NCI-H226 (cell line): ENCODE measurements around the gene KBTBD12.

Experiments
- DNase-seq: peaks from one replicate; pipeline ENCODE4 v3.0.0-alpha.2; 2015

The KBTBD12 gene, protein sequence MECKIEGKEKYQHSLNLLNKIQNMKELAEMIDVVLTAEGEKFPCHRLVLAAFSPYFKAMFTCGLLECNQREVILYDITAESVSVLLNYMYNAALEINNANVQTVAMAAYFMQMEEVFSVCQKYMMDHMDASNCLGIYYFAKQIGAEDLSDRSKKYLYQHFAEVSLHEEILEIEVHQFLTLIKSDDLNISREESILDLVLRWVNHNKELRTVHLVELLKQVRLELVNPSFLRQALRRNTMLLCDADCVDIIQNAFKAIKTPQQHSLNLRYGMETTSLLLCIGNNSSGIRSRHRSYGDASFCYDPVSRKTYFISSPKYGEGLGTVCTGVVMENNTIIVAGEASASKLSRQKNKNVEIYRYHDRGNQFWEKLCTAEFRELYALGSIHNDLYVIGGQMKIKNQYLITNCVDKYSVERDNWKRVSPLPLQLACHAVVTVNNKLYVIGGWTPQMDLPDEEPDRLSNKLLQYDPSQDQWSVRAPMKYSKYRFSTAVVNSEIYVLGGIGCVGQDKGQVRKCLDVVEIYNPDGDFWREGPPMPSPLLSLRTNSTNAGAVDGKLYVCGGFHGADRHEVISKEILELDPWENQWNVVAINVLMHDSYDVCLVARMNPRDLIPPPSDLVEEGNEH

DNA sequence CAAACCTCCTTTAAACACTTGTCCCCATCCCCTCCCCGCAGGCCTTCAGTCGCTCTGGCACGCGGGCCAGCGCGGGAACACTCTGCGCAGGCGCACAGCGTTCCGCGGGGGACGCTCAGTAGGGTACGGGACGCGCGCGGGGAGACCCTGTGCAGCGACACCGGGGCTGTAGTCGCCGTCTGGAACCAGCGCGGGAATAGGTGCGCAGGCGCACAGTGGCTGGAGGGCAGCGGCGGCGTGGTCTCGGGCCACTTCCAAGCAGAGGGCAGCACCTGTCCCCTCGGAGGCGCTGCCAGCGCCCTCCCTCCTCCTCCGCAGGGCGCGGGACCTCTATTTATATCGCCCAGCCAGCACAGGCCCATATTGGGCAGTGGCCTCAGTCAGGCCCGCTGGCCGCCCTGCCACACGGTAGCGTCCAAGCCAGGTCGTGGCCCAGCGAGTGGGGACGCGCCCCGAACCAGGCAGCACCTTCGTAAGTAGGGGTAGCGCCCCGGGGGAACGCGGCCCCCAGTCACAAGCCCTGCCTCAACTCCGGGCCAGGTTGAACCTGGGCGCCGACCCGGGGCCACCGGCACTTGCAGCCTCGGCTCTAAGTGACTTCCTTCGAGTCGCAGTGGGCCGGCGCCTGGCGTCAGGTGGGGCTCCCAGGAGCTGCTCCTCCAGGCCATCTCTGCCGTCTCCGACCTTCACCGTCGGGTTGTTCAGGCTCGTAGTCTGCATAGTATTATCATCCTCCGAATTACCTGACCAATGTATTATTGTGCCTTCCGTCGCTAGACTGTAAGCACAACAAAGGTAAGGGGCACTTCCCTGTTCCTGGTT, at the start of gene KBTBD12:
Gene KBTBD12 (plus strand): TSS at position 118 of the 822 bp plus-strand sequence. CDS start 7,830 bp downstream, outside the sequence.
- DNase-seq = no peak

DNA sequence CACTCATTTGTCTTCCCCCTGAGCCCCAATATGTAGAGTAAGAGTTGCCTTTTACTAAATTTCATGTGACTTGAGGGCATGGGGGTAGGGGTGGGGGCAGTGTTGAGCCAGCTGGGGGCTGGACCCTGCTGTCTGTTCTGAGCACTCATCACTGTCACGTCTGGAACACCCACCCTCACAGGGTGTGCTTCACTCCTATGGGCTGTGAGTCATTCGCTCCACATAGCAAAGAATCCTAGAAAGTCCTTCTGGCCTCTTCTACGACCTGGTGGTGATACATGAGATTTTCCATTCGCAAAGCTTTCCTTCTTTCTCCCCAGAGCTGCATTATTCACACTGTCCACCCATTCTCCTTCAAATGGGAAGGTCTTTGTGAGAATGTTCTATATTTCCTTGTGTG, 49.1 kb upstream of the KBTBD12 start:
- DNase-seq = peak; percentile 71

DNA sequence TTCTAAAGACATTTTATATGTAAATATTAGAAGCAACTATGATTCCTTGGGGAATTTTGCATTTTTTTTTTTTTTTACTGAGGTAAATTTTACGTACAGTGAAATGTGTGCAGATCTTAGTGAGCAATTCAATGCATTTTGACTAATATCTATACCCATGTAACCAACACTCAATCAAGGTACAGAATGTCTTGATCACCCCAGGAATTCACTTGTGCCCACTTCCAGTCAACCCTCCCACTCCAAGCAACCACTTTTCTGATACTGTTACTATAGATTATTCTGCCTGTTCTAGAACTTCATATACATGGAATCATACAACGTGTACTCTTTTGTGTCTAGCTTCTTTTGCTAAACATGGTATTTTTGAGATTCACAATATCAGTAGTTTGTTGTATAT, 47.6 kb upstream of the KBTBD12 start:
- DNase-seq = no peak

- no peak for DNase-seq
Observed at GRCh38 chr3:127867986-127868385, 47.0 kb upstream of the KBTBD12 start.

GRCh38 chr3:127870156-127870555, 44.9 kb upstream of the KBTBD12 start:
- no peak for DNase-seq

DNA sequence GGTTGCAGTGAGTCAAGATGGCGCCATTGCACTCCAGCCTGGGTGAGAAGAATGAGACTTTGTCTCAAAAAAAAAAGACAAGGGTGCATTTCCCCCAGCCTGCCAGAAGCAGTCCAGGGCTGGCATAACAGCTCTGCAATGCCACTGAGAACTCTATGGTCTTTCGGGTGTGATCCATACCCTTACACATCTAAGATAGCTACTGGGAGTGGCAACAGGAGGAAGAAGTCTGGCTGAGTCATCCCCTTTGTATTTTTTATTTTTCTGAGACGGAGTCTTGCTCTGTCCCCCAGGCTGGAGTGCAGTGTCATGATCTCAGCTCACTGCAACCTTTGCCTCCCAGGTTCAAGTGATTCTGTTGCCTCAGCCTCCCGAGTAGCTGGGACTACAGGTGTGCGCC, 40.9 kb upstream of the KBTBD12 start:
- peak; percentile 52 for DNase-seq

GRCh38 chr3:127881586-127881985, 33.4 kb upstream of the KBTBD12 start:
- no peak for DNase-seq

GRCh38 chr3:127884041-127884440, 31.0 kb upstream of the KBTBD12 start:
- no peak for DNase-seq

DNA sequence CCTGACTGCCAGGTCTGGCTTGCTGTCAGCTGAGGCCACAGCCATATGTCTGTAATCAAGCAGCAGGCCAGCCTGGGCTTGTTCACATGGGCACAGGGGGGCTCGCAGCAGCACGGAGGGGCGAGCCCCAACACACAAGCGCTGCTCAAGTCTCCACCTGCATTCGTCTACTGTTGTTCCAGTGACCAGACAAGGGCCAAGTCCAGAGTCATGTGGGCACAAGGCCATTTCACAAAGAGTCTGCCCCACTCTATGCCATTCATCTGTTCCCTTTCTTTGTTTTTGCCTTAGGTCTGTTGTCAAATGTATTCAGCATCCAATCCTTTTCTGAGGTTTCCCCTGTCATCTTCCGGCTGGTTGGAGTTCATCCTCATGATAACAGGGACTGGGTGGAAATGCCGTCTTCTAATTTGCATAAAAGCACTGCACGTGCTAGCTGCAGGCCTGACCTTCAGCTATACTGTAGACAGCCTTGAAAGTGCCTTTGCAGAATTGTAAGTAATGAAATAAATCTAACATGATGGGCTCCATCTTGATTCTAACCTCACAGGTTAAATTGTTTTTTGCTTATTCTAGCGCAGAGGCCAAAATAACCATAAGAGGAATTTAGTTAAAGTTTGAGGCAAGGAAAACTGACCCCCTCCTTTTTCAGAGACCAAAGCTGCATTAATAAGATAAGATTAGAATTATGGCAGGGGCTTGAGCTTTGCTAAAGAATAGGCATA, 28.6 kb upstream of the KBTBD12 start:
- no peak for DNase-seq

DNA sequence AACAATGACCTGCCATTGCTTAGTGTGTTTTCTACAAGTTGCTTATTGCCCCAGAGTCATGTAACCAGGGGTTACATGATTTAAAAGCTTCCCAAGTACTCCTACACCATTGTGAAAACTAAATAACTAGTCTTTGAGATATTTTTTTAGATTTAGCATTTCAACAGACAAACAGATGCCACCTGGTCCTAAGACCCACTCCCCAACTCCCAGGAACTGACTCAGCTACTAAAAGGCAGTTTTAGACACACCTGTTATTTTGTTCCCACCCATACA, 28.1 kb upstream of the KBTBD12 start:
- no peak for DNase-seq

DNA sequence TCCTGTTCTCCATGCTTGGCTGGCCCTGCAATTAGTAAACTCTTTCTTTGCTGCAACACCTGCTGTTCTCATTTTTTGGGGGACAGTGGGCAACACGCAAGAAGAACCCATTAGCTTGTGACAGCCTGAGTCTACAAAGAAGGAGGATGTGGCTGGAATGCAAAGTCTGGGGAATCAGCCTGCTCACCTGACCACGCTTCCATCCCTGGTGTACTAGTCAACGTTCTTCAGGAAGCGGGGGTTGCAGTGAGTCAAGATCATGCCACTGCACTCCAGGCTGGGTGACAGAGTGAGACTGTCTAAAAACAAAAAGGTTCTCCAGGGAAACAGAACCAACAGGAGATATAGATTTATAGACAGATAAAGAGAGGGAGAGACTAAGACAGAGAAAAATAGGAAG, 27.7 kb upstream of the KBTBD12 start:
- DNase-seq = peak; percentile 15

GRCh38 chr3:127888156-127888555, 26.9 kb upstream of the KBTBD12 start:
- DNase-seq = no peak

- no peak for DNase-seq
Observed at GRCh38 chr3:127888564-127889107, 26.4 kb upstream of the KBTBD12 start.

DNA sequence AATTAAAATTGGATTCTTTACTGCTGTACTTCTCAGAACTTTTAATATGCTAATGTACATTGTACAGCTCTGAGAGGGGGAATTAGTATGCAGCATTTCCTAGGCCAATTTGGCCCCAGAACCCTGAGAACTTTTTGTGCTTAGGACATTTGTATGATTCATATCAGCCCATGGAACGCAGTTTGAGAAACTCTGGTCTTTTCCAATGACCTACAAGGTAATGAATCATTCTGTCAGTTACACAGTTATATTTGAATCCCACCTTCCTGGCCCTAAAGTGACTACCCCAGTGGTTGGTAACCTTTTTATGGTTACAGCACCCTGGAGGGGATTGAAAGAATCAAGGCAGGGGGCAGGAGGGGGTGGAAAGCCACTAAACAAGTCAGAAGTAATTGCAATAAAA, 25.6 kb upstream of the KBTBD12 start:
- DNase-seq = peak; percentile 32

- no peak for DNase-seq
Observed at GRCh38 chr3:127889976-127890650, 24.9 kb upstream of the KBTBD12 start.

DNA sequence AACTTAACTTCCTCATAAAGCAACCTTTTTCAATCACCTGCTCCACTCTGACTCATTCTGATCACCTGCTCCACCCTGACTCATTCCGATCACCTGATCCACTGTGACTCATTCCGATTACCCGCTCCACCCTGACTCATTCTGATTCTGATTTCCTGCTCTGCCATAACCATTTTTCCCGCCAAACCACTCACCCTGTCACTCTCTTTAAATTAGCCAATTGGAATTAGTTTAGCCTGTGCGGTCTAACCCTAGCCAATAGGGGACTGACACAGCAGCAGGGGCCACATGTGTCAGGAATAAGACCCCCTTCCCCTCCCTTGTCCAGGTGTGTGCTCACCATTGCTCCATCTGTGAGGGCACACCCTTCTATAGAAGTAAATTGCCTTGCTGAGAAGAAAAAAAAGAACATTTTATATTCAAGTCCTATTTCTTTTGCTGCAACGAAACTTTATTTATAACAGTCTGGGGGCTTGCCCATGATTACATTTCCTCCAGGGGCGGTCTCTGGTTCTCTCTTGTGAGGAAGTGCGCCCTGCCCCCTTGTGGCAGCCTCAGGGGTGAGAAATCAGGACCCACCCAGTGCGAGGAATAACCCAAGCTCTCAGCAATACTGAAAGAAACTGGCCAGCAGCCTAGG, 24.3 kb upstream of the KBTBD12 start:
- peak; percentile 15 for DNase-seq

- no peak for DNase-seq
Observed at GRCh38 chr3:127894481-127894880, 20.6 kb upstream of the KBTBD12 start.

DNA sequence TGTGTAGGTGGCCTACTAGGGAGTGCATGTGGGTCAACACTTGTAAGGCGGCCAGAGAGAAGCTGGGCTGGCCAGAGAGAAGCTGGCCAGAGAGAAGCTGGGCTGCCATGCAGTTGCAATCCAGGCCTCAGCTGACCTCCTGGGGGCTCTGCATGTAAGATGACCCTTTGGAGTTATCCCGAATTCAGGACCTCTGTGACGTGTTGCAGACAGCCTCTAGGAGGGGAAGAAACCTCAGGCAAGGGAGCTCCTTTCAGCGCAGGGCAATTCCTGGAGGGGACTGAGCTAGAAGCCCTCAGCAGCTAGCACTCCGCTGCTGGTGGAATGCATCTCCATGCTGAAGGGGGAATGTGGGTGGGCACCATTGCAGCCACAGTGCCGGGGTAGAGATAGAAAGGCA, 15.8 kb upstream of the KBTBD12 start:
- DNase-seq = no peak

- no peak for DNase-seq
Observed at GRCh38 chr3:127899766-127900165, 15.3 kb upstream of the KBTBD12 start.

DNA sequence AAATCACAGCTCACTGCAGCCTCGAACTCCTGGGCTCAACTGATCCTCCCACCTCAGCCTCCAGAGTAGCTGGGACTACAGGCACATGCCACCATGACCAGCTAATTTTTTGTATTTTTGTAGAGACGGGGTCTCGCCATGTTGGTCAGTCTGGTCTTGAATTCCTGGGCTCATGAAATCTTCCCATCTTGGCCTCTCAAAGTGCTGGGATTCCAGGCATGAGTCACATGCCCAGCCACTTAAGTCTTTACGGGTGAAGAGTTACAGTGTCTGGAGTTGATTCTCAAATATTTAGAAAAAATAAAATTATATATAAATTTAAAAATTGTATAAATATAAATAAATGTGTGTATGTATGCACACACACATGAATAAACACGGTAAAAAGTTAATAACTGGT, 14.5 kb upstream of the KBTBD12 start:
- DNase-seq = no peak

GRCh38 chr3:127902486-127902885, 12.5 kb upstream of the KBTBD12 start:
- no peak for DNase-seq
